Muscle layer of duodenum (tissue), 2 donors: ENCODE data around the gene HPS5.
"Not testable (repeated sequence)": the region's sequence is repeated elsewhere in the genome, so short reads cannot be mapped to it uniquely, and the experiment has no call there.

Experiments used
- H3K27ac ChIP-seq: one replicate; pipeline ENCODE4 v1.7.0; 2013; ENCODE audit warnings: mild to moderate bottlenecking, low read length
- H3K27me3 ChIP-seq: one replicate; pipeline ENCODE4 v1.7.0; 2013; ENCODE audit warnings: low read depth, mild to moderate bottlenecking, control low read depth, low read length
- H3K36me3 ChIP-seq, 2 donors: one replicate each; pipeline ENCODE4 v1.7.0; 2013; ENCODE audit warnings: low read length in 2 of 2, control low read depth in 1 of 2, mild to moderate bottlenecking in 1 of 2; ENCODE audit not compliant: insufficient read depth in 2 of 2, control insufficient read depth in 1 of 2
- H3K4me1 ChIP-seq, 2 donors: one replicate each; pipeline ENCODE4 v1.7.0; 2013; ENCODE audit warnings: low read length in 2 of 2, mild to moderate bottlenecking in 2 of 2, control low read depth in 1 of 2, moderate library complexity in 1 of 2; ENCODE audit not compliant: insufficient read depth in 2 of 2, control insufficient read depth in 1 of 2
- H3K4me3 ChIP-seq, 2 donors: one replicate each; pipeline ENCODE4 v1.7.0; 2013; ENCODE audit warnings: low read length in 2 of 2, low read depth in 1 of 2, mild to moderate bottlenecking in 1 of 2
- H3K9me3 ChIP-seq, 2 donors: one replicate each; pipeline ENCODE4 v1.7.0; 2013; ENCODE audit warnings: low read length in 2 of 2, control low read depth in 1 of 2, mild to moderate bottlenecking in 1 of 2; ENCODE audit not compliant: control insufficient read depth in 1 of 2
- donor health status: healthy.

Gene HPS5

GRCh38 chr11:18352581-18352980, 30.6 kb upstream of the HPS5 start:
- no peaks in the 10 kb centered on the region for H3K9me3 ChIP-seq
- peaks cover 32 to 47% of the 10 kb centered on the region in 2 donors for H3K36me3 ChIP-seq
- H3K4me3 ChIP-seq: no peak overlapping the region
- no peaks in the 10 kb centered on the region for H3K27me3 ChIP-seq
- no peak overlapping the region for H3K27ac ChIP-seq
- H3K4me1 ChIP-seq: no peaks in the 10 kb centered on the region

- Histone ChIP-seq H3K9me3 (no peaks in the 10 kb centered on the region), H3K27ac (no peak overlapping the region), H3K27me3 (no peaks in the 10 kb centered on the region), H3K36me3 (peaks cover 38 to 56% of the 10 kb centered on the region in 2 donors), H3K4me3 (no peak overlapping the region), H3K4me1 (no peaks in the 10 kb centered on the region)
Observed at GRCh38 chr11:18347471-18348125, 25.7 kb upstream of the HPS5 start.

GRCh38 chr11:18332891-18333290, 11.0 kb upstream of the HPS5 start:
- no peaks in the 10 kb centered on the region for H3K9me3 ChIP-seq
- H3K4me1 ChIP-seq: no peaks in the 10 kb centered on the region
- H3K4me3 ChIP-seq: no peak overlapping the region
- no peaks in the 10 kb centered on the region for H3K27me3 ChIP-seq
- peaks cover 33 to 42% of the 10 kb centered on the region in 2 donors for H3K36me3 ChIP-seq
- no peak overlapping the region for H3K27ac ChIP-seq

GRCh38 chr11:18332302-18332701, 10.4 kb upstream of the HPS5 start:
- H3K4me3 ChIP-seq: no peak overlapping the region
- H3K36me3 ChIP-seq: peaks cover 31 to 39% of the 10 kb centered on the region in 2 donors
- H3K27ac ChIP-seq: no peak overlapping the region
- H3K4me1 ChIP-seq: no peaks in the 10 kb centered on the region
- H3K9me3 ChIP-seq: no peaks in the 10 kb centered on the region
- no peaks in the 10 kb centered on the region for H3K27me3 ChIP-seq

GRCh38 chr11:18330921-18331320, 9.0 kb upstream of the HPS5 start:
- peaks cover 26 to 31% of the 10 kb centered on the region in 2 donors for H3K36me3 ChIP-seq
- H3K4me1 ChIP-seq: no peaks in the 10 kb centered on the region
- no peaks in the 10 kb centered on the region for H3K27me3 ChIP-seq
- H3K4me3 ChIP-seq: no peak overlapping the region
- no peaks in the 10 kb centered on the region for H3K9me3 ChIP-seq
- no peak overlapping the region for H3K27ac ChIP-seq

GRCh38 chr11:18329196-18329870, 7.4 kb upstream of the HPS5 start:
- H3K4me3 ChIP-seq: no peak overlapping the region
- peaks cover 11 to 21% of the 10 kb centered on the region in 2 donors for H3K36me3 ChIP-seq
- no peaks in the 10 kb centered on the region for H3K9me3 ChIP-seq
- H3K27ac ChIP-seq: no peak overlapping the region
- no peaks in the 10 kb centered on the region for H3K27me3 ChIP-seq
- peaks cover 2 to 8% of the 10 kb centered on the region in 2 donors for H3K4me1 ChIP-seq

- H3K27ac ChIP-seq: no peak overlapping the region
Observed at GRCh38 chr11:18324381-18324780, 2.4 kb upstream of the HPS5 start.

GRCh38 chr11:18323881-18324280, 1.9 kb upstream of the HPS5 start:
- H3K4me1 ChIP-seq: peaks cover 14 to 32% of the 10 kb centered on the region in 2 donors
- H3K4me3 ChIP-seq: peak overlapping the region; percentile 86 to 96
- H3K36me3 ChIP-seq, H3K27ac ChIP-seq, H3K27me3 ChIP-seq, H3K9me3 ChIP-seq: not testable (repeated sequence)

More at GRCh38 chr11:18324381-18324780, 2.4 kb upstream of the HPS5 start:
- peaks cover 14 to 32% of the 10 kb centered on the region in 2 donors for H3K4me1 ChIP-seq
- peak overlapping the region in 1 of 2 donors; percentile 86 for H3K4me3 ChIP-seq
- peaks cover 4 to 6% of the 10 kb centered on the region in 2 donors for H3K36me3 ChIP-seq
- H3K9me3 ChIP-seq: no peaks in the 10 kb centered on the region
- H3K27me3 ChIP-seq: no peaks in the 10 kb centered on the region

GRCh38 chr11:18322818-18323570, 1.1 kb upstream of the HPS5 start:
- Histone ChIP-seq H3K4me1 (peaks cover 14 to 32% of the 10 kb centered on the region in 2 donors), H3K4me3 (peak overlapping the region; percentile 86 to 96), H3K9me3 (no peaks in the 10 kb centered on the region), H3K27me3 (no peaks in the 10 kb centered on the region), H3K27ac (peak overlapping the region; percentile 86), H3K36me3 (peaks cover 0 to 6% of the 10 kb centered on the region in 2 donors)

GRCh38 chr11:18321578-18321968, 367 bp downstream of the HPS5 start:
- no peaks in the 10 kb centered on the region for H3K9me3 ChIP-seq

GRCh38 chr11:18320617-18321016, 1.3 kb downstream of the HPS5 start:
- Histone ChIP-seq H3K4me3 (peak overlapping the region in 1 of 2 donors; percentile 96), H3K9me3 (no peaks in the 10 kb centered on the region), H3K27me3 (no peaks in the 10 kb centered on the region), H3K36me3 (peaks cover 0 to 11% of the 10 kb centered on the region in 2 donors), H3K27ac (no peak overlapping the region), H3K4me1 (peaks cover 14 to 32% of the 10 kb centered on the region in 2 donors)

More at GRCh38 chr11:18321578-18321968, 367 bp downstream of the HPS5 start:
- H3K36me3 ChIP-seq: peaks cover 0 to 6% of the 10 kb centered on the region in 2 donors
- peak overlapping the region; percentile 86 to 96 for H3K4me3 ChIP-seq
- H3K27ac ChIP-seq: peak overlapping the region; percentile 98
- peaks cover 14 to 32% of the 10 kb centered on the region in 2 donors for H3K4me1 ChIP-seq
- H3K27me3 ChIP-seq: no peaks in the 10 kb centered on the region
